Astrocyte (in vitro differentiated cells and primary cell): ENCODE measurements around the gene HNRNPA2B1. TPM values are rescaled to one million over a fixed set of nuclear protein-coding genes. Genes with fewer than 3 reads are reported as not detected.
A peak's percentile ranks its signal among the peaks of the same experiment; 100 is the strongest.

ENCODE experiments used
- DNase-seq: peaks from one replicate; pipeline ENCODE4 v3.0.0-alpha.2; 2010; ENCODE audit warnings: low read depth
- FAIRE-seq: peaks from 2 replicates; lab custom pipeline; 2011; peaks lifted over from hg19 to GRCh38; lab: Jason Lieb, UNC
- H2AFZ ChIP-seq: 2 replicates; pipeline ENCODE4 v1.6.0; 2012; ENCODE audit warnings: low read depth, low read length, inconsistent platforms
- H3K27ac ChIP-seq: 2 replicates; pipeline ENCODE4 v1.5.1; 2011; ENCODE audit warnings: low read depth, low read length, inconsistent platforms
- H3K27me3 ChIP-seq: 2 replicates; pipeline ENCODE4 v1.6.0; 2011; ENCODE audit warnings: low read length, inconsistent platforms; ENCODE audit not compliant: insufficient read depth
- H3K36me3 ChIP-seq: 2 replicates; pipeline ENCODE4 v1.5.1; 2011; ENCODE audit warnings: low read length, inconsistent platforms; ENCODE audit not compliant: insufficient read depth
- H3K4me1 ChIP-seq: 2 replicates; pipeline ENCODE4 v1.5.1; 2011; ENCODE audit warnings: low read length, inconsistent platforms; ENCODE audit not compliant: insufficient read depth
- H3K4me2 ChIP-seq: 2 replicates; pipeline ENCODE4 v1.6.0; 2012; ENCODE audit warnings: low read length, inconsistent platforms
- H3K4me3 ChIP-seq: 2 replicates; pipeline ENCODE4 v1.5.1; 2011; ENCODE audit warnings: low read depth, mild to moderate bottlenecking, low read length, inconsistent platforms; ENCODE audit not compliant: insufficient read depth
- H3K79me2 ChIP-seq: 2 replicates; pipeline ENCODE4 v1.6.0; 2012; ENCODE audit warnings: mild to moderate bottlenecking, low read length, inconsistent platforms; ENCODE audit not compliant: insufficient read depth
- H3K9ac ChIP-seq: 2 replicates; pipeline ENCODE4 v1.6.0; 2012; ENCODE audit warnings: mild to moderate bottlenecking, low read length, inconsistent platforms
- H3K9me3 ChIP-seq: 2 replicates; pipeline ENCODE4 v1.5.1; 2012; ENCODE audit warnings: low read depth, mild to moderate bottlenecking, low read length, inconsistent platforms; ENCODE audit not compliant: insufficient read depth
- H4K20me1 ChIP-seq: 2 replicates; pipeline ENCODE4 v1.6.0; 2012; ENCODE audit warnings: low read length, inconsistent platforms; ENCODE audit not compliant: insufficient read depth
- H3K27ac Mint-ChIP-seq: one replicate; pipeline ENCODE4 v1.8.0; 2021; ENCODE audit warnings: mild to moderate bottlenecking, mixed read lengths; ENCODE audit not compliant: unreplicated experiment
- H3K27me3 Mint-ChIP-seq: one replicate; pipeline ENCODE4 v1.8.0; 2021; ENCODE audit warnings: low read depth, mixed read lengths; ENCODE audit not compliant: unreplicated experiment
- H3K36me3 Mint-ChIP-seq: one replicate; pipeline ENCODE4 v1.8.0; 2021; ENCODE audit warnings: low read depth, mixed read lengths; ENCODE audit not compliant: unreplicated experiment
- H3K4me1 Mint-ChIP-seq: one replicate; pipeline ENCODE4 v1.8.0; 2021; ENCODE audit warnings: low read depth, mixed read lengths; ENCODE audit not compliant: unreplicated experiment
- H3K4me3 Mint-ChIP-seq: one replicate; pipeline ENCODE4 v1.8.0; 2021; ENCODE audit warnings: mild to moderate bottlenecking, moderate library complexity, mixed read lengths; ENCODE audit not compliant: unreplicated experiment
- H3K9me3 Mint-ChIP-seq: one replicate; pipeline ENCODE4 v1.8.0; 2021; ENCODE audit warnings: mild to moderate bottlenecking, mixed read lengths; ENCODE audit not compliant: unreplicated experiment
- EZH2 ChIP-seq: IDR thresholded peaks from 2 replicates; pipeline ENCODE4 v1.6.1; 2012; ENCODE audit warnings: mild to moderate bottlenecking, low read length, inconsistent platforms; ENCODE audit not compliant: insufficient read depth
- total RNA-seq: library from RNA; stranded (reverse); gene quantifications from 2 replicates; pipeline ENCODE4 v1.2.1, GENCODE V29; 2021
- TF ChIP-seq, protein P1 (sequence below): IDR thresholded peaks from 2 replicates; pipeline ENCODE4 v1.5.1; 2011; ENCODE audit warnings: low read depth, mild to moderate bottlenecking, inconsistent platforms, low read length, moderate library complexity; ENCODE audit not compliant: insufficient read depth

The HNRNPA2B1 gene
- total RNA-seq, 1 donor from 2014 or later = 415 TPM

DNA sequence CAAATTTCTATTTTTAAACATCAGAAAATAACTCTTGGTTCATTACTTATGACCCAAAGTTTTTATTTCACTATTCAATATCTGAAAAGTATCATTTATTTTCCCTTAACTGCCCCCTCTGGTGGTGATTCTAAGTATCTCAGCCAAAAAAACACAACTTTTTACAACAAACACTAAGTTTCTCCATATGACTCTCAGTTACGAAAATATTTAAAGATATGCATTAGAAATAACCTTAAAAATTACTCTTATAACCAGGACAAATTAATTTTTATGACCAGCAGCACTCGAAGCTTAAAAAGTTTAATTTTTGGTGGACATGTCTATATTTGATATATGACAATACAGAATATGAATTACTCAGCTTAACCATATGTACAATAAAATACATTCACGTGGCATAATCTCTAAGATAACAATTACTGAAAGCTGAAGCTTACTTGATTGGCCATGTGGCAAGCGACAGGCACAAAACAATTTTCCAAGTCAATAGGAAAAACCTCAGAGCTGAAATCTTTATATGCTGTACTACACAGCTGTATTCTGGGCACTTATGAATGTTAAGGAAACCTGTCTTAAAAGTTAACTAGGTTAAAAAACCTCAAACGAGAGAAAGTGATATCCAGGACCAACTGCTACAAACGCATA lies 2.3 kb downstream of the HNRNPA2B1 start:
- Mint-ChIP-seq H3K9me3 (peaks cover 2% of the 10 kb centered on the region), H3K4me1 (peaks cover 28% of the 10 kb centered on the region), H3K27me3 (no peaks in the 10 kb centered on the region), H3K27ac (peak overlapping the region; percentile 100), H3K4me3 (peak overlapping the region; percentile 100), H3K36me3 (peaks cover 36% of the 10 kb centered on the region)
- TF ChIP-seq, protein P1, sequence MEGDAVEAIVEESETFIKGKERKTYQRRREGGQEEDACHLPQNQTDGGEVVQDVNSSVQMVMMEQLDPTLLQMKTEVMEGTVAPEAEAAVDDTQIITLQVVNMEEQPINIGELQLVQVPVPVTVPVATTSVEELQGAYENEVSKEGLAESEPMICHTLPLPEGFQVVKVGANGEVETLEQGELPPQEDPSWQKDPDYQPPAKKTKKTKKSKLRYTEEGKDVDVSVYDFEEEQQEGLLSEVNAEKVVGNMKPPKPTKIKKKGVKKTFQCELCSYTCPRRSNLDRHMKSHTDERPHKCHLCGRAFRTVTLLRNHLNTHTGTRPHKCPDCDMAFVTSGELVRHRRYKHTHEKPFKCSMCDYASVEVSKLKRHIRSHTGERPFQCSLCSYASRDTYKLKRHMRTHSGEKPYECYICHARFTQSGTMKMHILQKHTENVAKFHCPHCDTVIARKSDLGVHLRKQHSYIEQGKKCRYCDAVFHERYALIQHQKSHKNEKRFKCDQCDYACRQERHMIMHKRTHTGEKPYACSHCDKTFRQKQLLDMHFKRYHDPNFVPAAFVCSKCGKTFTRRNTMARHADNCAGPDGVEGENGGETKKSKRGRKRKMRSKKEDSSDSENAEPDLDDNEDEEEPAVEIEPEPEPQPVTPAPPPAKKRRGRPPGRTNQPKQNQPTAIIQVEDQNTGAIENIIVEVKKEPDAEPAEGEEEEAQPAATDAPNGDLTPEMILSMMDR = peak; percentile 68
- TF ChIP-seq EZH2 = no peak
- Histone ChIP-seq H4K20me1 (peaks cover 81% of the 10 kb centered on the region), H3K36me3 (peaks cover 32% of the 10 kb centered on the region), H3K27me3 (no peaks in the 10 kb centered on the region), H3K4me2 (peak overlapping the region; percentile 86), H3K4me3 (peak overlapping the region; percentile 100), H3K9ac (peak overlapping the region; percentile 100), H3K9me3 (no peaks in the 10 kb centered on the region), H3K27ac (peak overlapping the region; percentile 98), H3K79me2 (peaks cover 90% of the 10 kb centered on the region), H2AFZ (no peak overlapping the region), H3K4me1 (peaks cover 15% of the 10 kb centered on the region)
- no peak for FAIRE-seq
- DNase-seq = no peak

DNA sequence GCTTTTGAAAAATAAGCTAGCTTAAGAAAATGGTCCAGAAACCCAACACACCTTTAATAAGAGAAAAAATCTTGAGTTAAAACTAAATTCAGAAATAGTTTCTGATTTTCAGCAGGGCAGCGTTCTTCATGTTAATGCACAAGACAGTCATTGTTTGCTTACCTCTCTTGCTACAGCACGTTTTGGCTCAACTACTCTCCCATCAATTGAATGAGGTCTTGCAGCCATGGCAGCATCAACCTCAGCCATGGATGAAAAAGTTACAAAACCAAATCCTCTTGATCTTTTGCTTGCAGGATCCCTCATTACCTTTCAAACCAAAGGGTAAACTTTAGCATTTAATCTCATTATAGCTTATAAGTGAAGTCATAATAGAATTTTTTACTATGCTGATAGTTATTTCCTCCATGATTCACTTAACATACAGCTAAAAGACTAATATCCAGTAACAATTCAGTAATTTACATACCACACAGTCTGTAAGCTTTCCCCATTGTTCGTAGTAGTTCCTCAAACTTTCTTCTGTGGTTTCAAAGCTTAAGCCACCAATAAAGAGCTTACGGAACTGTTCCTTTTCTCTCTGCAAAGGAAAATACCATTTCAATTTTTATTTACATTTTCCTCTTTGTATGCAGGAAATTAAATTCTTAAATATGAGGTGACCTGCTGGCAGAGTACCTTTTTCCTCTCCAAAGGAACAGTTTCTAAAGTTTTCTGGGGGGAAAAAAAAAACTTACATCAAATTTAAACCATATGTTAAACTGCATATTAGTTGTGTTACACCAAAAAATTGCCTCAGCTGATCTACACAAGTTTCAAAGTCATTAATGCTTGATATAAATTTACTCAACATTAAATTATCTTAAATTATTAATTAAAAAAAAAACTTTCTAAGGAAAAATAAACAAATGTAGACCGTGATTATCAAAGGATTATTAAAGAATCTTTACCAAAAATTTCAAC lies 3.1 kb downstream of the HNRNPA2B1 start:
- Mint-ChIP-seq H3K4me3 (peak overlapping the region; percentile 100), H3K27ac (peak overlapping the region; percentile 100), H3K4me1 (peaks cover 36% of the 10 kb centered on the region), H3K9me3 (peaks cover 2% of the 10 kb centered on the region), H3K36me3 (peaks cover 40% of the 10 kb centered on the region), H3K27me3 (no peaks in the 10 kb centered on the region)
- Histone ChIP-seq H3K27me3 (no peaks in the 10 kb centered on the region), H3K27ac (no peak overlapping the region), H3K4me3 (peak overlapping the region; percentile 100), H3K9me3 (no peaks in the 10 kb centered on the region), H3K4me2 (peak overlapping the region; percentile 86), H3K4me1 (peaks cover 15% of the 10 kb centered on the region), H3K36me3 (peaks cover 41% of the 10 kb centered on the region), H4K20me1 (peaks cover 81% of the 10 kb centered on the region), H2AFZ (no peak overlapping the region), H3K79me2 (peaks cover 90% of the 10 kb centered on the region), H3K9ac (peak overlapping the region; percentile 100)
- DNase-seq = no peak
- no peak for TF ChIP-seq EZH2
- TF ChIP-seq, protein P1 = no peak
- FAIRE-seq = no peak
